K562 (cell line): ENCODE results near the gene HOXB7. TPM values are rescaled to one million over a fixed set of nuclear protein-coding genes. Genes with fewer than 3 reads are reported as not detected.
A peak's percentile ranks its signal among the peaks of the same experiment; 100 is the strongest.

ENCODE experiments used
- BRF1 ChIP-seq: IDR thresholded peaks from 3 replicates; pipeline ENCODE4 v1.6.1; 2011; ENCODE audit warnings: borderline replicate concordance, mild to moderate bottlenecking; ENCODE audit not compliant: insufficient read length; ENCODE audit errors: extremely low read depth
- EP400 ChIP-seq: fragments of 450-650 bp; IDR thresholded peaks from 2 replicates; pipeline ENCODE4 v1.6.1; 2017; ENCODE audit warnings: antibody characterized with exemption, mild to moderate bottlenecking, moderate library complexity
- MEIS2 ChIP-seq: fragments of 450-650 bp; IDR thresholded peaks from 2 replicates; pipeline ENCODE4 v1.6.1; 2014; ENCODE audit warnings: mild to moderate bottlenecking; ENCODE audit not compliant: partially characterized antibody
- NFE2 ChIP-seq: IDR thresholded peaks from 2 replicates; pipeline ENCODE4 v1.6.1; 2014; ENCODE audit warnings: antibody characterized with exemption, low read depth
- REST ChIP-seq, 2 experiments: fragments of 450-650 bp; formaldehyde crosslinking in 1 of 2; IDR thresholded peaks; 2 replicates each; pipeline versions ENCODE4 v1.4.0 to v1.6.1; 2014 to 2020; ENCODE audit warnings: mild to moderate bottlenecking in 2 of 2, borderline replicate concordance in 1 of 2, low read depth in 1 of 2
- RUNX1 ChIP-seq: sonication (generic); IDR thresholded peaks from 2 replicates; pipeline ENCODE4 v1.6.1; 2016; ENCODE audit warnings: antibody characterized with exemption, low read depth
- SMC3 ChIP-seq: conservative IDR thresholded peaks from 2 replicates; pipeline ENCODE4 v1.6.1; 2011; ENCODE audit warnings: low read depth, low read length, improper control_type of control experiment; ENCODE audit not compliant: insufficient read depth
- ZNF316 ChIP-seq: fragments of 450-650 bp; IDR thresholded peaks from 2 replicates; pipeline ENCODE4 v1.6.1; 2016
- ZNF695 ChIP-seq: fragments of 450-650 bp; formaldehyde crosslinking; IDR thresholded peaks from 2 replicates; pipeline ENCODE4 v1.4.0; 2020; ENCODE audit warnings: mild to moderate bottlenecking, moderate library complexity
- polyA plus RNA-seq, 8 experiments: library from polyadenylated mRNA; depleted of rRNA in 4 of 8; stranded (reverse) in 5 of 8; unstranded in 3 of 8; fragments of >200 nt; fragmentation: Nextera tagmentation in 2 of 8; fragmentation: Illumina TruSeq in 1 of 8; extraction: Ambion mirVana in 2 of 8; extraction: Trizol in 1 of 8; gene quantifications; 2 replicates each; pipeline versions ENCODE4 v1.2.1 to v1.2.3, GENCODE V29; 2011 to 2014; ENCODE audit warnings: inconsistent platforms in 1 of 8, missing spikeins in 1 of 8
- total RNA-seq, 7 experiments: library from RNA; depleted of rRNA in 6 of 7; stranded (reverse); fragments of >200 nt in 6 of 7; fragmentation: Illumina TruSeq in 2 of 7; extraction: Trizol in 2 of 7; gene quantifications; 2 replicates each; pipeline versions ENCODE4 v1.2.1 to v1.2.3, GENCODE V29; 2011 to 2021; ENCODE audit warnings: low replicate concordance in 1 of 7
- TF ChIP-seq, protein P1 (sequence below), 2 experiments: fragments of 450-650 bp in 1 of 2; sonication (generic) in 1 of 2; formaldehyde crosslinking in 1 of 2; IDR thresholded peaks; 2 replicates each; pipeline versions ENCODE4 v1.7.1 to v1.9.0; 2016 to 2022; ENCODE audit warnings: inconsistent platforms in 1 of 2, mild to moderate bottlenecking in 1 of 2, missing genetic modification reagents in 1 of 2

Gene HOXB7
- total and polyA plus RNA-seq, 9 of the 15 experiments (the other 6 are each of a cell fraction or from before 2014, with no cell fraction given): 5.5 to 16.7 (median 8.3) TPM

DNA sequence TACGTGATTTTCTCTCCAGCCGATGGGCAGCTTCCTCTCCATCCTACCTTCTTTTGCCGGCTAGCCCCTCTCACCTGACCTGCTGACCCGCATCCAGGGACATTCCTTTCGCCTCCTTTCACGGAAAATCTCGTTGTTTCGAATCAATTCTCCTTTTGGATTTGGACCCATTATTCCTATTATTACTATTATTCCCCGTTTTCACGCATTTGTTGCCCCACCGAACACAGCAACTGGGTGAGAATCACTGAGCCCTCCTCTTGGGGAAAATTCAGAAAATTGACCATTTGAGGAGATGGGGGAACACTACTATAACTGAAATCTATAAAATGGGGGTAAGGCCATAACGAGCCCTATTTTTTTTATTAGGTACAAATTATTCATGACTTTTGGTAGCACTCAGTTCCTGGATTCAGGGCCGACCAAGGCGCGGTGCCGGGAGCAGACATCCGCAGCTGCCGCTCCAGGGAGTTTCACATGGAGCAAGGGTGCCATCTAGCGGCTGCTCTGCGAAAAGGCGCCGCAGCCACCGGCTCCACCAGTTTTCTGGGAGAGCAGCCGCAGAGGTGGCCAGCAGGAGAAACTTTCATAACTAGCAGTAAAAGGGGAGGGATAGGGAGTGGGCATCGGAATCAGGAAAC is 7.6 kb upstream of the HOXB7 start (continued):
- TF ChIP-seq, protein P1, sequence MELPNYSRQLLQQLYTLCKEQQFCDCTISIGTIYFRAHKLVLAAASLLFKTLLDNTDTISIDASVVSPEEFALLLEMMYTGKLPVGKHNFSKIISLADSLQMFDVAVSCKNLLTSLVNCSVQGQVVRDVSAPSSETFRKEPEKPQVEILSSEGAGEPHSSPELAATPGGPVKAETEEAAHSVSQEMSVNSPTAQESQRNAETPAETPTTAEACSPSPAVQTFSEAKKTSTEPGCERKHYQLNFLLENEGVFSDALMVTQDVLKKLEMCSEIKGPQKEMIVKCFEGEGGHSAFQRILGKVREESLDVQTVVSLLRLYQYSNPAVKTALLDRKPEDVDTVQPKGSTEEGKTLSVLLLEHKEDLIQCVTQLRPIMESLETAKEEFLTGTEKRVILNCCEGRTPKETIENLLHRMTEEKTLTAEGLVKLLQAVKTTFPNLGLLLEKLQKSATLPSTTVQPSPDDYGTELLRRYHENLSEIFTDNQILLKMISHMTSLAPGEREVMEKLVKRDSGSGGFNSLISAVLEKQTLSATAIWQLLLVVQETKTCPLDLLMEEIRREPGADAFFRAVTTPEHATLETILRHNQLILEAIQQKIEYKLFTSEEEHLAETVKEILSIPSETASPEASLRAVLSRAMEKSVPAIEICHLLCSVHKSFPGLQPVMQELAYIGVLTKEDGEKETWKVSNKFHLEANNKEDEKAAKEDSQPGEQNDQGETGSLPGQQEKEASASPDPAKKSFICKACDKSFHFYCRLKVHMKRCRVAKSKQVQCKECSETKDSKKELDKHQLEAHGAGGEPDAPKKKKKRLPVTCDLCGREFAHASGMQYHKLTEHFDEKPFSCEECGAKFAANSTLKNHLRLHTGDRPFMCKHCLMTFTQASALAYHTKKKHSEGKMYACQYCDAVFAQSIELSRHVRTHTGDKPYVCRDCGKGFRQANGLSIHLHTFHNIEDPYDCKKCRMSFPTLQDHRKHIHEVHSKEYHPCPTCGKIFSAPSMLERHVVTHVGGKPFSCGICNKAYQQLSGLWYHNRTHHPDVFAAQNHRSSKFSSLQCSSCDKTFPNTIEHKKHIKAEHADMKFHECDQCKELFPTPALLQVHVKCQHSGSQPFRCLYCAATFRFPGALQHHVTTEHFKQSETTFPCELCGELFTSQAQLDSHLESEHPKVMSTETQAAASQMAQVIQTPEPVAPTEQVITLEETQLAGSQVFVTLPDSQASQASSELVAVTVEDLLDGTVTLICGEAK (IDR thresholded peaks at IDR 0.05): no peak
- TF ChIP-seq, protein P1 (CRISPR knock-in tag; IDR thresholded peaks at IDR 0.05): no peak
- no peak for TF ChIP-seq BRF1
- no peak for TF ChIP-seq RUNX1
- no peak for TF ChIP-seq ZNF316
- TF ChIP-seq NFE2: no peak
- TF ChIP-seq EP400: peak; percentile 7; the same call in 1 of the 2 replicates
- TF ChIP-seq MEIS2: peak; percentile 40
- peak; percentile 90 for TF ChIP-seq REST (IDR thresholded peaks at IDR 0.05; ENCODE audit: borderline replicate concordance)
- no peak for TF ChIP-seq REST (CRISPR knock-in tag; IDR thresholded peaks at IDR 0.05; ENCODE audit: low read depth)
- TF ChIP-seq SMC3: peak; percentile 90
- no peak for TF ChIP-seq ZNF695 (CRISPR knock-in tag)
